ENCODE data around the gene TIMM8A. TPM values are rescaled to one million over a fixed set of nuclear protein-coding genes. Genes with fewer than 3 reads are reported as not detected.

Gene TIMM8A
- total RNA-seq, 4 donors from 2014 or later = 2.6 to 7.5 (median 5.4) TPM

DNA sequence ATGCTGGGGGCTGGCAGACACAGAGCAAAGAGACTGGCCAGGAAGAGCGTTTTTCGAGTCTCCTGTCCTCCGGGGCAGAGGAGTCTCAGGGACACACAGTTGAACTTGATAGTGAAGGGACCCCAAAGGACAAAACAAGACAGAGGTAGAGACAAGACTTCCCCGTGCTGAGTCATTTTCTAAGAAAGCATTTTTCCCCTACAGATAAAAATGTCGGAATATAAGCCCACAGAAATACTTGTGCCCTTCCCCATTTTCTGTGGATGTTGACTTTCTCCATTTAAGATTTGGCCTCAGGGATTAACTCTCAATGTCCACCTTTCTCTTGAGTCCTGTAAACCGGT is 38.0 kb upstream of the TIMM8A start:
- H3K36me3 ChIP-seq = no peaks in the 10 kb centered on the region
- TF ChIP-seq, protein P1, sequence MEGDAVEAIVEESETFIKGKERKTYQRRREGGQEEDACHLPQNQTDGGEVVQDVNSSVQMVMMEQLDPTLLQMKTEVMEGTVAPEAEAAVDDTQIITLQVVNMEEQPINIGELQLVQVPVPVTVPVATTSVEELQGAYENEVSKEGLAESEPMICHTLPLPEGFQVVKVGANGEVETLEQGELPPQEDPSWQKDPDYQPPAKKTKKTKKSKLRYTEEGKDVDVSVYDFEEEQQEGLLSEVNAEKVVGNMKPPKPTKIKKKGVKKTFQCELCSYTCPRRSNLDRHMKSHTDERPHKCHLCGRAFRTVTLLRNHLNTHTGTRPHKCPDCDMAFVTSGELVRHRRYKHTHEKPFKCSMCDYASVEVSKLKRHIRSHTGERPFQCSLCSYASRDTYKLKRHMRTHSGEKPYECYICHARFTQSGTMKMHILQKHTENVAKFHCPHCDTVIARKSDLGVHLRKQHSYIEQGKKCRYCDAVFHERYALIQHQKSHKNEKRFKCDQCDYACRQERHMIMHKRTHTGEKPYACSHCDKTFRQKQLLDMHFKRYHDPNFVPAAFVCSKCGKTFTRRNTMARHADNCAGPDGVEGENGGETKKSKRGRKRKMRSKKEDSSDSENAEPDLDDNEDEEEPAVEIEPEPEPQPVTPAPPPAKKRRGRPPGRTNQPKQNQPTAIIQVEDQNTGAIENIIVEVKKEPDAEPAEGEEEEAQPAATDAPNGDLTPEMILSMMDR (IDR thresholded peaks at IDR 0.05) = no peak
- no peak for TF ChIP-seq POLR2A (IDR thresholded peaks at IDR 0.05)
- TF ChIP-seq EP300 (IDR thresholded peaks at IDR 0.05) = no peak
- WGBS, 2 donors = 55 to 72% methylated on average over 6 of the region's 6 CpGs

GRCh38 chrX:101385795-101386541 is 37.4 kb upstream of the TIMM8A start, which contains the start of gene BTK:
Gene BTK, minus strand, starts transcription at chrX:101386191. Its CDS starts 10,907 bp downstream, at chrX:101375284.
- no peaks in the 10 kb centered on the region for H3K4me1 ChIP-seq
- H3K4me3 ChIP-seq = peak within 1 kb of the TSS in 2 of 4 donors; percentile 9 to 33
- peak within 1 kb of the TSS in 1 of 4 donors; percentile 7 for H3K27ac ChIP-seq
- no peaks in the 10 kb centered on the region for H3K27me3 ChIP-seq
- WGBS, 2 donors = 80 to 82% methylated on average over 9 of the region's 9 CpGs
- no peak for TF ChIP-seq EP300 (IDR thresholded peaks at IDR 0.05)
- TF ChIP-seq, protein P1 (IDR thresholded peaks at IDR 0.05) = no peak
- H3K9me3 ChIP-seq = no peaks in the 10 kb centered on the region
- H3K36me3 ChIP-seq = no peaks in the 10 kb centered on the region
- no peak for DNase-seq (ENCODE audit: low spot score in 2 of 2)

More for the DNA sequence above, 38.0 kb upstream of the TIMM8A start:
- Histone ChIP-seq H3K27me3 (no peaks in the 10 kb centered on the region), H3K4me3 (no peak overlapping the region), H3K27ac (no peak overlapping the region), H3K4me1 (peaks cover 0 to under 1% (median under 1%) of the 10 kb centered on the region in 4 donors), H3K9me3 (no peaks in the 10 kb centered on the region)
- DNase-seq (ENCODE audit: low spot score in 2 of 2) = no peak

- H3K27ac ChIP-seq = peak overlapping the region in 1 of 4 donors; percentile 7
- peak overlapping the region in 2 of 4 donors; percentile 9 to 33 for H3K4me3 ChIP-seq
- DNase-seq (ENCODE audit: low spot score in 2 of 2) = no peak
- TF ChIP-seq POLR2A (IDR thresholded peaks at IDR 0.05) (no peak), EP300 (IDR thresholded peaks at IDR 0.05) (no peak)
- TF ChIP-seq, protein P1 (IDR thresholded peaks at IDR 0.05) = no peak
- no peaks in the 10 kb centered on the region for H3K4me1 ChIP-seq
- H3K27me3 ChIP-seq = no peaks in the 10 kb centered on the region
- WGBS, 2 donors = 69 to 77% methylated on average over 7 of the region's 7 CpGs
- H3K36me3 ChIP-seq = no peaks in the 10 kb centered on the region
- no peaks in the 10 kb centered on the region for H3K9me3 ChIP-seq
Observed at GRCh38 chrX:101385026-101385684, 36.6 kb upstream of the TIMM8A start.

- Histone ChIP-seq H3K4me3 (no peak overlapping the region), H3K27ac (no peak overlapping the region), H3K4me1 (no peaks in the 10 kb centered on the region), H3K36me3 (no peaks in the 10 kb centered on the region), H3K9me3 (no peaks in the 10 kb centered on the region), H3K27me3 (peaks cover 0 to 4% of the 10 kb centered on the region in 2 donors)
- TF ChIP-seq, protein P1 (IDR thresholded peaks at IDR 0.05) = no peak
- no peak for TF ChIP-seq EP300 (IDR thresholded peaks at IDR 0.05)
- no peak for TF ChIP-seq POLR2A (IDR thresholded peaks at IDR 0.05)
- 56 to 67% methylated on average over 4 of the region's 4 CpGs for WGBS, 2 donors
- DNase-seq (ENCODE audit: low spot score in 2 of 2) = no peak
Observed at GRCh38 chrX:101383679-101384205, 35.2 kb upstream of the TIMM8A start.

DNA sequence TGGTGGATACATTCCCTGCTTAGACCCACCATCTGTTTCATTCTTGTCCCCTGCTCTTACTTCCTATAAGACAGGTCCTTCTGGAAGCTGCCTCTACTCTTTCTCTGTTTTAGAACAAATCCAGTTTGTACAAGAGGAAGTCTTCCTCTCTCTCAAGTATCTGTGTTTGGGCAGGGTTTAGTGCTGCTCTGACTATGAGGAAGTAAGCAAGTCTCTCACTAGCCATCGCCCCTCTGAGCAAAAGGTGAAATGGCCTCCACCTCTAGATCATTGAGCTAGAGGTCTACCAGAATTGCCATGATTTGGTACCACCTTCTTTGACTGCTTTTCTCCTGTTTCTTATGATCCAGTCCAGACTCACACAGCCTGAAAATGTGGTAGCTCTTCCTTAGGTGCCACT is 29.0 kb upstream of the TIMM8A start:
- 58% methylated on average over 1 of the region's 1 CpG; no CpG with 5 or more reads in 1 of the 2 donors for WGBS, 2 donors
- H3K9me3 ChIP-seq = no peaks in the 10 kb centered on the region
- TF ChIP-seq EP300 (IDR thresholded peaks at IDR 0.05) = no peak
- no peak for TF ChIP-seq POLR2A (IDR thresholded peaks at IDR 0.05)
- TF ChIP-seq, protein P1 (IDR thresholded peaks at IDR 0.05) = no peak

More for the DNA sequence above, 29.0 kb upstream of the TIMM8A start:
- H3K27me3 ChIP-seq = peaks cover 0 to 17% of the 10 kb centered on the region in 2 donors
- no peak for DNase-seq (ENCODE audit: low spot score in 2 of 2)
- no peaks in the 10 kb centered on the region for H3K36me3 ChIP-seq
- H3K4me1 ChIP-seq = no peaks in the 10 kb centered on the region
- no peak overlapping the region for H3K27ac ChIP-seq
- no peak overlapping the region for H3K4me3 ChIP-seq
